Activated CD8-positive, alpha-beta T cell treated with anti-CD3 and anti-CD28 coated beads for 36 hours (primary cell): ENCODE results near the gene RHBDD1. TPM values are rescaled to one million over a fixed set of nuclear protein-coding genes. Genes with fewer than 3 reads are reported as not detected.

Experiments used
- ATAC-seq: fragments of 200-7000 bp; cut with Tn5 transposase; one replicate; pipeline ENCODE4 v1.10.0; 2021; ENCODE audit warnings: mild to moderate bottlenecking, moderate library complexity
- CTCF ChIA-PET: fragments of 350-600 bp; sonication (Branson Sonifier 250); formaldehyde crosslinking; loops from one replicate; lab custom pipeline; 2021; ENCODE audit warnings: antibody characterized with exemption; lab: Charles Lee
- POLR2A ChIA-PET: fragments of 350-600 bp; sonication (Branson Sonifier 250); formaldehyde crosslinking; loops from one replicate; lab custom pipeline; 2021; ENCODE audit warnings: antibody characterized with exemption; lab: Charles Lee
- DNase-seq: peaks from one replicate; pipeline ENCODE4 v3.0.0-alpha.2; 2020
- H3K27ac Mint-ChIP-seq: one replicate; pipeline ENCODE4 v1.8.0; 2021; ENCODE audit warnings: mild to moderate bottlenecking, mixed read lengths
- H3K27me3 Mint-ChIP-seq: one replicate; pipeline ENCODE4 v1.8.0; 2021; ENCODE audit warnings: mixed read lengths
- H3K36me3 Mint-ChIP-seq: one replicate; pipeline ENCODE4 v1.8.0; 2021; ENCODE audit warnings: low read depth, mixed read lengths
- H3K4me1 Mint-ChIP-seq: one replicate; pipeline ENCODE4 v1.8.0; 2021; ENCODE audit warnings: low read depth, mixed read lengths
- H3K4me3 Mint-ChIP-seq: one replicate; pipeline ENCODE4 v1.8.0; 2021; ENCODE audit warnings: mild to moderate bottlenecking, moderate library complexity, mixed read lengths
- H3K9me3 Mint-ChIP-seq: one replicate; pipeline ENCODE4 v1.8.0; 2021; ENCODE audit warnings: mixed read lengths
- CTCF ChIP-seq: fragments of 200-600 bp; IDR thresholded peaks from one replicate; pipeline ENCODE4 v1.8.0; 2022; ENCODE audit warnings: antibody characterized with exemption, mild to moderate bottlenecking
- intact Hi-C: fragments of 100-400 bp; cut with micrococcal nuclease; formaldehyde crosslinking; loops from one replicate; pipeline ENCODE4 v1.10.0; 2022
- total RNA-seq, 2 experiments: library from RNA; stranded (reverse); gene quantifications; one replicate each; pipeline ENCODE4 v1.2.3, GENCODE V29; 2021

RHBDD1 gene
- total RNA-seq, 2 experiments from 2014 or later: 34.3 to 35.9 TPM

GRCh38 chr2:226887940-226888339, 52.1 kb downstream of the RHBDD1 start:
- Mint-ChIP-seq H3K27ac (no peak overlapping the region), H3K4me3 (no peak overlapping the region), H3K9me3 (no peaks in the 10 kb centered on the region), H3K36me3 (peaks cover 21% of the 10 kb centered on the region), H3K27me3 (no peaks in the 10 kb centered on the region), H3K4me1 (peaks cover 2% of the 10 kb centered on the region)
- intact Hi-C loops: no loop called here
- CTCF ChIA-PET: no interaction called here
- no peak for TF ChIP-seq CTCF
- POLR2A ChIA-PET: interaction anchor here (0.5 kb wide), 1 partner anchor 22 kb away, joined by 3 read pairs; no protein-coding TSS in a partner anchor
- ATAC-seq: no peak
- DNase-seq: no peak

GRCh38 chr2:226888378-226888965, 52.6 kb downstream of the RHBDD1 start:
- Mint-ChIP-seq H3K27ac (no peak overlapping the region), H3K36me3 (peaks cover 16% of the 10 kb centered on the region), H3K9me3 (no peaks in the 10 kb centered on the region), H3K27me3 (no peaks in the 10 kb centered on the region), H3K4me1 (peaks cover 2% of the 10 kb centered on the region), H3K4me3 (no peak overlapping the region)
- intact Hi-C loops: no loop called here
- TF ChIP-seq CTCF: no peak
- ATAC-seq (no peak), DNase-seq (no peak)
- POLR2A ChIA-PET: no interaction called here
- CTCF ChIA-PET: no interaction called here

GRCh38 chr2:226888971-226889370, 53.1 kb downstream of the RHBDD1 start:
- Mint-ChIP-seq H3K9me3 (no peaks in the 10 kb centered on the region), H3K27ac (no peak overlapping the region), H3K27me3 (no peaks in the 10 kb centered on the region), H3K36me3 (peaks cover 15% of the 10 kb centered on the region), H3K4me3 (no peak overlapping the region), H3K4me1 (peaks cover 2% of the 10 kb centered on the region)
- POLR2A ChIA-PET: no interaction called here
- no peak for ATAC-seq
- TF ChIP-seq CTCF: no peak
- CTCF ChIA-PET: interaction anchor here (1.2 kb wide), 1 partner anchor 87 kb away, joined by 3 read pairs; no protein-coding TSS in a partner anchor
- intact Hi-C loops: no loop called here
- no peak for DNase-seq

GRCh38 chr2:226890286-226890685, 54.4 kb downstream of the RHBDD1 start:
- Mint-ChIP-seq H3K27ac (no peak overlapping the region), H3K9me3 (no peaks in the 10 kb centered on the region), H3K4me1 (peaks cover 2% of the 10 kb centered on the region), H3K27me3 (no peaks in the 10 kb centered on the region), H3K36me3 (peaks cover 21% of the 10 kb centered on the region), H3K4me3 (no peak overlapping the region)
- no peak for DNase-seq
- intact Hi-C loops: no loop called here
- CTCF ChIA-PET: interaction anchor here (1.1 to 1.2 kb wide), 2 partner anchors 60 to 88 kb away, joined by 3 read pairs; no protein-coding TSS in a partner anchor
- ATAC-seq: no peak
- POLR2A ChIA-PET: no interaction called here
- no peak for TF ChIP-seq CTCF

GRCh38 chr2:226891780-226892590, 56.1 kb downstream of the RHBDD1 start:
- ATAC-seq: peak; percentile 37
- CTCF ChIA-PET: no interaction called here
- H3K9me3 Mint-ChIP-seq: no peaks in the 10 kb centered on the region

More at GRCh38 chr2:226891780-226892590, 56.1 kb downstream of the RHBDD1 start:
- no peaks in the 10 kb centered on the region for H3K27me3 Mint-ChIP-seq
- peaks cover 23% of the 10 kb centered on the region for H3K36me3 Mint-ChIP-seq
- no peak for DNase-seq
- H3K4me3 Mint-ChIP-seq: no peak overlapping the region
- no peak overlapping the region for H3K27ac Mint-ChIP-seq
- POLR2A ChIA-PET: no interaction called here
- TF ChIP-seq CTCF: no peak
- intact Hi-C loops: no loop called here
- H3K4me1 Mint-ChIP-seq: no peaks in the 10 kb centered on the region
